Smooth muscle cell (in vitro differentiated cells): ENCODE data around the gene CDK8. TPM values are rescaled to one million over a fixed set of nuclear protein-coding genes. Genes with fewer than 3 reads are reported as not detected.

ENCODE experiments used
- DNase-seq: peaks from one replicate; lab custom pipeline; 2025; ENCODE audit not compliant: unreplicated experiment; lab: John Stamatoyannopoulos, UW
- H2AFZ ChIP-seq: fragments of 200-600 bp; sonication (generic); 2 replicates; pipeline ENCODE4 v1.6.0; 2016; ENCODE audit warnings: antibody characterized with exemption, low read depth, mild to moderate bottlenecking
- H3F3A ChIP-seq: fragments of 200-600 bp; sonication (generic); 2 replicates; pipeline ENCODE4 v1.6.0; 2017; ENCODE audit warnings: antibody characterized with exemption, low read depth
- H3K27ac ChIP-seq: fragments of 200-600 bp; sonication (generic); 2 replicates; pipeline ENCODE4 v1.5.1; 2016; ENCODE audit warnings: low read depth, mild to moderate bottlenecking
- H3K27me3 ChIP-seq: fragments of 200-600 bp; sonication (generic); 2 replicates; pipeline ENCODE4 v1.6.1; 2016; ENCODE audit warnings: low read depth, mild to moderate bottlenecking
- H3K36me3 ChIP-seq: fragments of 200-600 bp; sonication (generic); 2 replicates; pipeline ENCODE4 v1.5.1; 2016; ENCODE audit warnings: low read depth
- H3K4me1 ChIP-seq: fragments of 200-600 bp; sonication (generic); 2 replicates; pipeline ENCODE4 v1.5.1; 2016; ENCODE audit warnings: low read depth
- H3K4me2 ChIP-seq: fragments of 200-600 bp; sonication (generic); 2 replicates; pipeline ENCODE4 v1.6.0; 2016; ENCODE audit warnings: mild to moderate bottlenecking
- H3K4me3 ChIP-seq: fragments of 200-600 bp; sonication (generic); 2 replicates; pipeline ENCODE4 v1.5.1; 2016; ENCODE audit warnings: mild to moderate bottlenecking
- H3K79me2 ChIP-seq: fragments of 200-600 bp; sonication (generic); 2 replicates; pipeline ENCODE4 v1.6.0; 2016; ENCODE audit warnings: low read depth, mild to moderate bottlenecking
- H3K9ac ChIP-seq: fragments of 200-600 bp; sonication (generic); 2 replicates; pipeline ENCODE4 v1.6.0; 2016; ENCODE audit warnings: low read depth
- H3K9me3 ChIP-seq: fragments of 200-600 bp; sonication (generic); replicated peaks from 2 replicates; pipeline ENCODE4 v1.5.1; 2016; ENCODE audit warnings: low read depth
- H4K20me1 ChIP-seq: fragments of 200-600 bp; sonication (generic); 2 replicates; pipeline ENCODE4 v1.6.0; 2016; ENCODE audit warnings: low read depth
- WGBS: methylation state at CpG from one replicate; pipeline ENCODE4 v1.1.7; 2016; ENCODE audit warnings: low lambda C conversion rate; 5-methylcytosine and 5-hydroxymethylcytosine counted together
- polyA plus RNA-seq: library from polyadenylated mRNA; unstranded; fragments of >200 nt; fragmentation: Nextera tagmentation; extraction: Ambion mirVana; gene quantifications from 2 replicates; pipeline ENCODE4 v1.2.1, GENCODE V29; 2016
- total RNA-seq: library from RNA; depleted of rRNA; stranded (reverse); fragments of >200 nt; gene quantifications from 2 replicates; pipeline ENCODE4 v1.2.3, GENCODE V29; 2014
- TF ChIP-seq, protein P1 (sequence below): fragments of 200-600 bp; sonication (generic); IDR thresholded peaks from 2 replicates; pipeline ENCODE4 v1.5.1; 2017; ENCODE audit warnings: borderline replicate concordance, mild to moderate bottlenecking, antibody characterized with exemption; ENCODE audit not compliant: insufficient read depth, poor library complexity, severe bottlenecking

The CDK8 gene
- total and polyA plus RNA-seq, 2 experiments from 2014 or later: 12.6 to 45.4 TPM

GRCh38 chr13:26229080-26229615, 24.8 kb upstream of the CDK8 start:
- TF ChIP-seq, protein P1, sequence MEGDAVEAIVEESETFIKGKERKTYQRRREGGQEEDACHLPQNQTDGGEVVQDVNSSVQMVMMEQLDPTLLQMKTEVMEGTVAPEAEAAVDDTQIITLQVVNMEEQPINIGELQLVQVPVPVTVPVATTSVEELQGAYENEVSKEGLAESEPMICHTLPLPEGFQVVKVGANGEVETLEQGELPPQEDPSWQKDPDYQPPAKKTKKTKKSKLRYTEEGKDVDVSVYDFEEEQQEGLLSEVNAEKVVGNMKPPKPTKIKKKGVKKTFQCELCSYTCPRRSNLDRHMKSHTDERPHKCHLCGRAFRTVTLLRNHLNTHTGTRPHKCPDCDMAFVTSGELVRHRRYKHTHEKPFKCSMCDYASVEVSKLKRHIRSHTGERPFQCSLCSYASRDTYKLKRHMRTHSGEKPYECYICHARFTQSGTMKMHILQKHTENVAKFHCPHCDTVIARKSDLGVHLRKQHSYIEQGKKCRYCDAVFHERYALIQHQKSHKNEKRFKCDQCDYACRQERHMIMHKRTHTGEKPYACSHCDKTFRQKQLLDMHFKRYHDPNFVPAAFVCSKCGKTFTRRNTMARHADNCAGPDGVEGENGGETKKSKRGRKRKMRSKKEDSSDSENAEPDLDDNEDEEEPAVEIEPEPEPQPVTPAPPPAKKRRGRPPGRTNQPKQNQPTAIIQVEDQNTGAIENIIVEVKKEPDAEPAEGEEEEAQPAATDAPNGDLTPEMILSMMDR: no peak
- H3K27me3 ChIP-seq: no peaks in the 10 kb centered on the region
- no peak overlapping the region for H2AFZ ChIP-seq
- no peaks in the 10 kb centered on the region for H3F3A ChIP-seq
- no peaks in the 10 kb centered on the region for H4K20me1 ChIP-seq
- no peaks in the 10 kb centered on the region for H3K36me3 ChIP-seq
- H3K27ac ChIP-seq: no peak overlapping the region
- H3K9me3 ChIP-seq: no peaks in the 10 kb centered on the region
- H3K4me3 ChIP-seq: no peak overlapping the region
- no peak overlapping the region for H3K9ac ChIP-seq
- no peaks in the 10 kb centered on the region for H3K79me2 ChIP-seq
- H3K4me2 ChIP-seq: no peak overlapping the region
- no peaks in the 10 kb centered on the region for H3K4me1 ChIP-seq
- whole genome bisulfite sequencing: 89% methylated on average over 13 of the region's 13 CpGs
- no peak for DNase-seq

- Histone ChIP-seq H3K4me3 (no peak overlapping the region), H3K27me3 (no peaks in the 10 kb centered on the region), H3K79me2 (no peaks in the 10 kb centered on the region), H3K27ac (no peak overlapping the region), H3K4me1 (no peaks in the 10 kb centered on the region), H3K4me2 (no peak overlapping the region), H3K9ac (no peak overlapping the region), H2AFZ (no peak overlapping the region), H3K9me3 (no peaks in the 10 kb centered on the region), H3K36me3 (no peaks in the 10 kb centered on the region), H4K20me1 (no peaks in the 10 kb centered on the region), H3F3A (no peaks in the 10 kb centered on the region)
- TF ChIP-seq, protein P1: no peak
- no peak for DNase-seq
- 80% methylated on average over 6 of the region's 6 CpGs for WGBS
These were observed 23.2 kb upstream of the CDK8 start for GRCh38 chr13:26230703-26231102.

DNA sequence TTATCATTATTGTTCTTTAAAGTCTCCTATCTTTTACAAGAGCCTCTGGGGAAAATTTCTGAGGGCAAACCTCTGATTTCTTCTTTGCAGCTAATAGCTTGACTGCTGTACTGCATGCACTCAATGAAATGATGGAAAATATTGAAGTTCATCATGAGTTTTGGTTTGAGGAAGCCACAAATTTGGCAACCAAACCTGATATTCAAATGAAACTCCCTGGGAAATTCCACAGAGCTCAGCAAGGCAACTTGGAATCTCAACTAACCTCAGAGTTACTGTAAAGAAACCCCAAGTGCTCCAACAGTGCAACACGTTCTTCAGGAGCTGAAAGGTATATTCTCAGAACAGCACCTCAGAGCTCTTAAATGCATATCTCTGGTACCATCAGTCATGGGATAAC, 17.6 kb upstream of the CDK8 start:
- Histone ChIP-seq H3K4me1 (no peaks in the 10 kb centered on the region), H3F3A (no peaks in the 10 kb centered on the region), H4K20me1 (no peaks in the 10 kb centered on the region), H3K4me2 (no peak overlapping the region), H2AFZ (no peak overlapping the region), H3K4me3 (no peak overlapping the region), H3K27me3 (peaks cover 8% of the 10 kb centered on the region), H3K36me3 (no peaks in the 10 kb centered on the region), H3K9ac (no peak overlapping the region), H3K79me2 (no peaks in the 10 kb centered on the region), H3K27ac (no peak overlapping the region), H3K9me3 (no peaks in the 10 kb centered on the region)
- DNase-seq: no peak
- TF ChIP-seq, protein P1: no peak
- 41% methylated on average over 1 of the region's 1 CpG for WGBS

DNA sequence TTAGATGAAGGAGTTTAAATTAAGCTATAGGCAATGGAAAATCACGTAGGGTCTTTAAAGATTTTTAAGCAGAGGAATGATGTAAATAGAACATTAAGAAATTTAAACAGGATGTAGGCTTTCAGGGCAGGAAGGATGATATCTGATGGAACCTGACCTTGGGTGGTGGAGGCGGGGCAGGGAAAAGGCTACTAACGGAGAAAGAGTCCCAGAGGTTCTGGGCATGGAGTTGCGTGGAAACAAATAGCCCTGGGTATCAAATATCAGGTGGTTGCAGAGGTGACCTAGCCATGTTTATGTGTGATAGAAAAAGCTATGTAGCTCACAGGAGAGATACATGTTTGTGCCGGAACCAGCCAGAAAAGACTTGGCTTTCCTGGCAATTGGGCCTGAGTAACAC, 7.8 kb upstream of the CDK8 start:
- Histone ChIP-seq H3K9ac (no peak overlapping the region), H3K4me2 (no peak overlapping the region), H3K27me3 (no peaks in the 10 kb centered on the region), H2AFZ (no peak overlapping the region), H3K9me3 (no peaks in the 10 kb centered on the region), H3K36me3 (no peaks in the 10 kb centered on the region), H3F3A (no peaks in the 10 kb centered on the region), H3K27ac (no peak overlapping the region), H3K4me3 (no peak overlapping the region), H3K79me2 (no peaks in the 10 kb centered on the region), H3K4me1 (no peaks in the 10 kb centered on the region), H4K20me1 (no peaks in the 10 kb centered on the region)
- WGBS: 87% methylated on average over 5 of the region's 5 CpGs
- no peak for DNase-seq
- TF ChIP-seq, protein P1: no peak
